K562 treated with DMSO at 1 percent for 12 hours (cell line): ENCODE results near the gene FAM221A. TPM values are rescaled to one million over a fixed set of nuclear protein-coding genes. Genes with fewer than 3 reads are reported as not detected.

Experiments
- total RNA-seq: library from RNA; unstranded; fragments of 300-600 nt; gene quantifications from 2 replicates; pipeline ENCODE4 v1.2.3, GENCODE V29; 2022; ENCODE audit not compliant: insufficient read depth

FAM221A gene
- total RNA-seq: not detected in 2 replicates

GRCh38 chr7:23679898-23680413 lies at the start of gene FAM221A:
Gene FAM221A (plus strand): TSS chr7:23680199. CDS start chr7:23680219, 20 bp downstream.

GRCh38 chr7:23710000-23710399 lies 30.0 kb downstream of the FAM221A start, which contains the start of gene STK31:
Gene STK31 (plus strand): TSS chr7:23710219. CDS start chr7:23710286, 67 bp downstream.

Other genes starting within 250 kb of the FAM221A start
- 5.4 and 30.9 TPM in 2 replicates for gene IGF2BP3, start 209.7 kb upstream of the FAM221A start, total RNA-seq
- 18.1 and 39.8 TPM in 2 replicates for gene TRA2A, start 148.2 kb upstream of the FAM221A start, total RNA-seq
- 3.0 and 8.9 TPM in 2 replicates for gene CCDC126, start 82.8 kb upstream of the FAM221A start, total RNA-seq
- 0.23 and 0.70 TPM in 2 replicates for gene STK31, start 30.0 kb downstream of the FAM221A start, total RNA-seq